HG03025 (cell line): ENCODE data around the gene DELE1.
A peak's percentile ranks its signal among the peaks of the same experiment; 100 is the strongest.

ENCODE experiments used
- ATAC-seq: cut with Tn5 transposase; IDR thresholded peaks from one replicate; pipeline ENCODE4 v1.9.1; 2021; ENCODE audit warnings: mild to moderate bottlenecking, moderate library complexity; ENCODE audit not compliant: unreplicated experiment, low FRiP score

The DELE1 gene, protein sequence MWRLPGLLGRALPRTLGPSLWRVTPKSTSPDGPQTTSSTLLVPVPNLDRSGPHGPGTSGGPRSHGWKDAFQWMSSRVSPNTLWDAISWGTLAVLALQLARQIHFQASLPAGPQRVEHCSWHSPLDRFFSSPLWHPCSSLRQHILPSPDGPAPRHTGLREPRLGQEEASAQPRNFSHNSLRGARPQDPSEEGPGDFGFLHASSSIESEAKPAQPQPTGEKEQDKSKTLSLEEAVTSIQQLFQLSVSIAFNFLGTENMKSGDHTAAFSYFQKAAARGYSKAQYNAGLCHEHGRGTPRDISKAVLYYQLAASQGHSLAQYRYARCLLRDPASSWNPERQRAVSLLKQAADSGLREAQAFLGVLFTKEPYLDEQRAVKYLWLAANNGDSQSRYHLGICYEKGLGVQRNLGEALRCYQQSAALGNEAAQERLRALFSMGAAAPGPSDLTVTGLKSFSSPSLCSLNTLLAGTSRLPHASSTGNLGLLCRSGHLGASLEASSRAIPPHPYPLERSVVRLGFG

DNA sequence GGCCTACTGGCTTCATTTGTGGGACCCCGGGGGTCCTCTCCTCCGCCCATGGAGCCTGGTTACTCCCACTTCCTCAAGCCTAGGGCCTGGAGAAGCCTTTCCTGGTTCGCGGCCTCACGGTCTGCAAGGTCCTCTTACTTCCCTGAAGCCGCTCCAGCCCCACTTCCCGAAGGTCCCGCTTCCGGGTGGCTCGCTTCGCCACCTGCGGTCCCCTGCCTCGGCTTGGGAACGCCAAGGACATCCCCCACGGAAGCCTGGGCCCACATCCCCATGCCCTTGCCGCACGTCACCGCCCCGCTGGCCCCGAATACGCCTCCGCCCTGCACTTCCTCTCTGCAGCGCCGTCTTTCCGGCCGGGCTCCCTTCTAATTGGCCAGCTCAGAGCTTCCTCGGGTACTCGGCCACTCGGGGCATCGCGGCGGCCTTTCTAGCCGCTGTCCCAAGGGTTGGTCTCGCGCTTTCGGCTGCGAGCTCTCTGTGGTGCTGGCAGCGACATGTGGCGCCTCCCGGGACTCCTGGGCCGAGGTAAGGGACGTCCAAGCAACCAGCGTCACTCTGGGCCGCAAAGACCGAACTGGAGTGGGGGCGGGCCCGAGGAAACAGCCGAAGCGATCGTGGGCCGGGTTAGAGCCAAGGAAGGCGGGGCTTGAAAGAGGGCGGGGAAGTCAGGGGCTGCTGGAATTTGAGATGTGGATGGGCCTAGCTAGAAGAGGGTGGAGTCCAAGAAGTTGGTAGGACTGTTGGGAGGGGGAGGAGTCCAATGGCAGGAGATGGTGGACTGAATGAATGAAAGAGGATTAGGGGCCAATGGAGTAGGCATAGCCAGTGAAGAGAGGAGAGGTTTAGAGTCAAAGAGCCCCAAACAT, at the start of gene DELE1:
Gene DELE1, plus strand, starts transcription at position 424 of the 866 bp plus-strand sequence. Its CDS starts 71 bp downstream, at position 495.
- peak; percentile 99 for ATAC-seq

- ATAC-seq: no peak
Measured at GRCh38 chr5:141873933-141874261, 49.8 kb upstream of the DELE1 start.

GRCh38 chr5:141874262-141874964, 49.3 kb upstream of the DELE1 start:
- ATAC-seq: no peak

GRCh38 chr5:141875022-141875740, 48.5 kb upstream of the DELE1 start:
- no peak for ATAC-seq

GRCh38 chr5:141875795-141876627, 47.7 kb upstream of the DELE1 start:
- ATAC-seq: no peak

- no peak for ATAC-seq
Measured at GRCh38 chr5:141876628-141877355, 46.9 kb upstream of the DELE1 start.

- no peak for ATAC-seq
Measured at GRCh38 chr5:141877356-141878185, 46.1 kb upstream of the DELE1 start.

GRCh38 chr5:141878186-141878710, 45.4 kb upstream of the DELE1 start, which contains the start of gene PCDH1:
TSS of gene PCDH1 (minus strand) at chr5:141878410. CDS start at chr5:141878262, 148 bp downstream.
- ATAC-seq: no peak

GRCh38 chr5:141878711-141879425, 44.8 kb upstream of the DELE1 start:
- ATAC-seq: peak; percentile 77

GRCh38 chr5:141879426-141879759, 44.3 kb upstream of the DELE1 start:
- ATAC-seq: no peak

GRCh38 chr5:141879941-141880738, 43.5 kb upstream of the DELE1 start:
- no peak for ATAC-seq

- no peak for ATAC-seq
Measured at GRCh38 chr5:141880961-141881801, 42.5 kb upstream of the DELE1 start.

DNA sequence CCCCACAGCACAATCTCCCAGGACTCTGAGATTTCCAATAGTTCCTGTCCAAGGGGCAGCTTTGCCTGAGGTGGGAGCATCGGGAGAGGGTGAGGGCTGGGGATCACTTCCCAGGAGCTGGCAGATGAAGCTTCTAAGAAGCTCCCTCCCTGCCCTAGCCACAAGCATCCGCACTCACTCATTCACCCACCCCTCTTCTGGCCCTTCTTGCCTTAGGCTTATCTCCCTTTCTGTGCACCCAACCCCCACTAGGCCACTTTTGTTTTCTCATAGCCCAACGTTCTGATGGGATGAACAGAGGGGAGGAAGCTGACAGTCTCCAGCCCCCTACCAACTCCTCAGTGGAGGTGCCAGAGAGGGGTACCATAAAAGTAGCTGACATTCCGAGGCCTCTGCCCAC, 41.8 kb upstream of the DELE1 start:
- no peak for ATAC-seq

DNA sequence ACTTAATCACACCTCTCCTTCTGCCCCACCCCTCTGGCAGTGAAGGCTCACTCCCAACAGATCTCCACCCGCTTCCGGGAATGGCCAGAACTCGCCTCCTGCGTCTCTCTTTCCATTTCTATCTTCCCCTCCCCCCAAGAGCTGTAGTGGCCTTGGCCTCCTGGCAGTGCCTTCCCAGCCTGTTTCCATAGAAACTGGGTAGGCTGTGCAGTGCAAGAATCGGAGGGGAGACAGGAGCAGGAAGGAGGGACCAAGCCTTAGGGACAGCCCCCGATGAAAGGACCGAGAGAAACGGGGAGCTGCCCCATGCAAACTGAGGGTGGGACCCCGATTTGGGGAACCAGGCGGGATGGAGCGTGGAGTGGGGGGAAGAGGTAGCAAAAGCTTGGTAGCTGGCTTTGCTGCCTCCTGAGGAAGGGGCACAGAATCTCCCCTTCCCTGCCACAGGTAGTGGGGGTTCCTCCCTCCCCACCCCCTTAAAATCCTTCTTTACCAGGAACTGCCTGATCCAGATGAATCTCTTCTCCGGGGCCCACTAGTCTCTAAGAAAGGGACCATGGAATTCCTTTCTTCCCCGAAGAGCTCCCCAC, 41.0 kb upstream of the DELE1 start:
- ATAC-seq: no peak
